PC-3 (cell line): ENCODE measurements around the gene SLC25A4. TPM values are rescaled to one million over a fixed set of nuclear protein-coding genes. Genes with fewer than 3 reads are reported as not detected.

Experiments used
- ATAC-seq: fragments of 200-7000 bp; cut with Tn5 transposase; 2 replicates; pipeline ENCODE4 v1.9.1; 2020; ENCODE audit warnings: mild to moderate bottlenecking, moderate library complexity
- BruUV-seq: library from RNA; stranded (reverse); fragments of 400-500 nt; replicated peaks from 2 replicates; lab custom pipeline; 2021; lab: Mats Ljungman, UMichigan
- CTCF ChIA-PET: fragments of 300-600 bp; sonication (Branson Sonifier 250); formaldehyde crosslinking; loops from one replicate; lab custom pipeline; 2022; ENCODE audit warnings: antibody characterized with exemption; lab: Charles Lee
- POLR2A ChIA-PET: fragments of 300-600 bp; sonication (Branson Sonifier 250); formaldehyde crosslinking; loops from one replicate; lab custom pipeline; 2022; ENCODE audit warnings: antibody characterized with exemption; ENCODE audit not compliant: unreplicated experiment; lab: Charles Lee
- DNase-seq: peaks from one replicate; pipeline ENCODE4 v3.0.0-alpha.2; 2015
- H2AFZ ChIP-seq: fragments of 300-600 bp; sonication (generic); 2 replicates; pipeline ENCODE4 v1.6.0; 2016; ENCODE audit warnings: antibody characterized with exemption, low read length
- H3F3A ChIP-seq: fragments of 300-600 bp; sonication (generic); one replicate; pipeline ENCODE4 v1.6.0; 2017; ENCODE audit warnings: antibody characterized with exemption, low read length, control low read depth, mild to moderate bottlenecking; ENCODE audit not compliant: unreplicated experiment
- H3K27ac ChIP-seq: fragments of 300-600 bp; sonication (generic); 2 replicates; pipeline ENCODE4 v1.5.1; 2016; ENCODE audit warnings: mild to moderate bottlenecking, low read length
- H3K27me3 ChIP-seq: fragments of 300-600 bp; sonication (generic); 2 replicates; pipeline ENCODE4 v1.6.1; 2016; ENCODE audit warnings: low read length, mixed read lengths
- H3K36me3 ChIP-seq: fragments of 300-600 bp; sonication (generic); 2 replicates; pipeline ENCODE4 v1.6.1; 2016; ENCODE audit warnings: low read depth, mixed run types, low read length, mixed read lengths
- H3K4me1 ChIP-seq: fragments of 300-600 bp; sonication (generic); 2 replicates; pipeline ENCODE4 v1.5.1; 2016; ENCODE audit warnings: low read length; ENCODE audit not compliant: insufficient read depth
- H3K4me2 ChIP-seq: fragments of 300-600 bp; sonication (generic); 2 replicates; pipeline ENCODE4 v1.6.0; 2016; ENCODE audit warnings: low read length
- H3K4me3 ChIP-seq: fragments of 300-600 bp; sonication (generic); 2 replicates; pipeline ENCODE4 v1.5.1; 2016; ENCODE audit warnings: mild to moderate bottlenecking, low read length, mixed read lengths
- H3K79me2 ChIP-seq: fragments of 300-600 bp; sonication (generic); 2 replicates; pipeline ENCODE4 v1.6.1; 2017; ENCODE audit warnings: low read length, mixed read lengths
- H3K9ac ChIP-seq: fragments of 300-600 bp; sonication (generic); 2 replicates; pipeline ENCODE4 v1.6.0; 2016; ENCODE audit warnings: mild to moderate bottlenecking, low read length
- H3K9me2 ChIP-seq: fragments of 300-600 bp; sonication (generic); replicated peaks from 2 replicates; pipeline ENCODE4 v1.6.1; 2016; ENCODE audit warnings: mixed run types, low read length, mixed read lengths
- H3K9me3 ChIP-seq: fragments of 300-600 bp; sonication (generic); 2 replicates; pipeline ENCODE4 v1.6.1; 2016; ENCODE audit warnings: low read length, mixed read lengths
- H4K20me1 ChIP-seq: fragments of 300-600 bp; sonication (generic); 2 replicates; pipeline ENCODE4 v1.6.1; 2016; ENCODE audit warnings: low read length, mixed read lengths
- EZH2 ChIP-seq: fragments of 300-600 bp; sonication (generic); IDR thresholded peaks from one replicate; pipeline ENCODE4 v1.6.1; 2017; ENCODE audit warnings: antibody characterized with exemption, mild to moderate bottlenecking, low read length; ENCODE audit not compliant: unreplicated experiment
- EZH2phosphoT487 ChIP-seq: fragments of 300-600 bp; sonication (generic); IDR thresholded peaks from 2 replicates; pipeline ENCODE4 v1.6.1; 2018; ENCODE audit warnings: mild to moderate bottlenecking, antibody characterized with exemption, low read length, borderline replicate concordance
- intact Hi-C: fragments of 100-400 bp; cut with micrococcal nuclease; formaldehyde crosslinking; loops from 2 replicates; pipeline ENCODE4 v1.9.0; 2023
- total RNA-seq: library from RNA; depleted of rRNA; stranded (reverse); fragments of >200 nt; gene quantifications from 2 replicates; pipeline ENCODE4 v1.2.3, GENCODE V29; 2014
- TF ChIP-seq, protein P1 (sequence below): fragments of 300-600 bp; sonication (generic); conservative IDR thresholded peaks from 2 replicates; pipeline ENCODE4 v1.5.1; 2017; ENCODE audit warnings: antibody characterized with exemption, low read depth, mild to moderate bottlenecking, low read length

Gene SLC25A4
- total RNA-seq, 1 experiment from 2014 or later: 23.2 TPM

DNA sequence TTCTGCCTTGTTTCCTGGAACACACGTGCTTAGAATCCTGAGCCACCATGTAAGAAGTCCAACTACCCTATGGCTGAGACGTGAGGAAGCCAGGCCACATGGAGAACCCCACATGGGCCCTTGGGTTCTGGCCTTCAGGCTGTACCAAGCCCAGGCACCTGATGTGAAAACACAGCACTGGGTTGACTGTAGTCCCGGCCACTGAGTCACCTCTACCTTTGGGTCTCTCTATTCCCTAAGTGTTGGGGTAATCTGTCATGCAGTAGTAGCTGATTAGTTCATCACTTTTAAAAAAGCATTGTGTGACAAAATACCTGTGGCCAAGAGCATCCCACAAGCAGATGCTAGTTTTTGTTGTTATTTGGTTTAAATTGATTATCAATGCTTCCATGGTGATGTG lies 36.4 kb downstream of the SLC25A4 start:
- no peak overlapping the region for H3K4me3 ChIP-seq

GRCh38 chr4:185182239-185182638 lies 39.2 kb downstream of the SLC25A4 start:
- H3K79me2 ChIP-seq: no peaks in the 10 kb centered on the region; the same call in 1 of the 2 replicates
- no peak overlapping the region for H3K27ac ChIP-seq
- TF ChIP-seq EZH2phosphoT487 (no peak), EZH2 (no peak)
- TF ChIP-seq, protein P1, sequence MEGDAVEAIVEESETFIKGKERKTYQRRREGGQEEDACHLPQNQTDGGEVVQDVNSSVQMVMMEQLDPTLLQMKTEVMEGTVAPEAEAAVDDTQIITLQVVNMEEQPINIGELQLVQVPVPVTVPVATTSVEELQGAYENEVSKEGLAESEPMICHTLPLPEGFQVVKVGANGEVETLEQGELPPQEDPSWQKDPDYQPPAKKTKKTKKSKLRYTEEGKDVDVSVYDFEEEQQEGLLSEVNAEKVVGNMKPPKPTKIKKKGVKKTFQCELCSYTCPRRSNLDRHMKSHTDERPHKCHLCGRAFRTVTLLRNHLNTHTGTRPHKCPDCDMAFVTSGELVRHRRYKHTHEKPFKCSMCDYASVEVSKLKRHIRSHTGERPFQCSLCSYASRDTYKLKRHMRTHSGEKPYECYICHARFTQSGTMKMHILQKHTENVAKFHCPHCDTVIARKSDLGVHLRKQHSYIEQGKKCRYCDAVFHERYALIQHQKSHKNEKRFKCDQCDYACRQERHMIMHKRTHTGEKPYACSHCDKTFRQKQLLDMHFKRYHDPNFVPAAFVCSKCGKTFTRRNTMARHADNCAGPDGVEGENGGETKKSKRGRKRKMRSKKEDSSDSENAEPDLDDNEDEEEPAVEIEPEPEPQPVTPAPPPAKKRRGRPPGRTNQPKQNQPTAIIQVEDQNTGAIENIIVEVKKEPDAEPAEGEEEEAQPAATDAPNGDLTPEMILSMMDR: no peak
- ChIA-PET CTCF (no interaction called here), POLR2A (no interaction called here)
- no peak for ATAC-seq
- no peaks in the 10 kb centered on the region for H3F3A ChIP-seq
- intact Hi-C loops: loop anchor here (5.0 kb wide), 1 partner anchor 40 kb away; the partner anchor contains the start of gene SLC25A4
- DNase-seq: no peak
- H3K36me3 ChIP-seq: no peaks in the 10 kb centered on the region
- H3K9me2 ChIP-seq: no peaks in the 10 kb centered on the region
- no peaks in the 10 kb centered on the region for H3K9me3 ChIP-seq
- H3K4me1 ChIP-seq: no peaks in the 10 kb centered on the region
- no peaks in the 10 kb centered on the region for H3K27me3 ChIP-seq
- no peak overlapping the region for H3K4me3 ChIP-seq
- no TSS peak for BruUV-seq
- H3K4me2 ChIP-seq: no peak overlapping the region
- H3K9ac ChIP-seq: no peak overlapping the region
- H2AFZ ChIP-seq: no peak overlapping the region
- H4K20me1 ChIP-seq: no peaks in the 10 kb centered on the region

More for the DNA sequence above, 36.4 kb downstream of the SLC25A4 start:
- H3K9me3 ChIP-seq: no peaks in the 10 kb centered on the region
- no peak overlapping the region for H2AFZ ChIP-seq
- H3F3A ChIP-seq: no peaks in the 10 kb centered on the region
- intact Hi-C loops: no loop called here
- CTCF ChIA-PET: no interaction called here
- H3K4me1 ChIP-seq: no peaks in the 10 kb centered on the region
- H3K4me2 ChIP-seq: no peak overlapping the region
- no peak overlapping the region for H3K9ac ChIP-seq
- POLR2A ChIA-PET: no interaction called here
- BruUV-seq: no TSS peak
- DNase-seq (no peak), ATAC-seq (no peak)
- no peaks in the 10 kb centered on the region for H3K9me2 ChIP-seq
- no peaks in the 10 kb centered on the region for H4K20me1 ChIP-seq
- no peaks in the 10 kb centered on the region for H3K27me3 ChIP-seq
- H3K36me3 ChIP-seq: no peaks in the 10 kb centered on the region; the same call in 1 of the 2 replicates
- no peaks in the 10 kb centered on the region; the same call in 1 of the 2 replicates for H3K79me2 ChIP-seq
- H3K27ac ChIP-seq: no peak overlapping the region
- TF ChIP-seq EZH2: no peak
- TF ChIP-seq, protein P1: no peak
- no peak for TF ChIP-seq EZH2phosphoT487

- no TSS peak for BruUV-seq
- no peaks in the 10 kb centered on the region; the same call in 1 of the 2 replicates for H3K79me2 ChIP-seq
- intact Hi-C loops: loop anchor here (5.0 kb wide), 1 partner anchor 41 kb away; the partner anchor contains the start of gene SLC25A4
These were observed 40.7 kb downstream of the SLC25A4 start for GRCh38 chr4:185183622-185184281.

More at GRCh38 chr4:185183622-185184281, 40.7 kb downstream of the SLC25A4 start:
- TF ChIP-seq EZH2: no peak
- TF ChIP-seq, protein P1: peak; percentile 80
- DNase-seq: peak; percentile 89
- no peaks in the 10 kb centered on the region for H4K20me1 ChIP-seq
- no peak overlapping the region for H3K4me2 ChIP-seq
- H3F3A ChIP-seq: no peaks in the 10 kb centered on the region
- ChIA-PET POLR2A (no interaction called here), CTCF (interaction anchor here (0.7 to 1.4 kb wide), 6 partner anchors 17 to 144 kb away, joined by 3 to 7 read pairs (median 4); no protein-coding TSS in a partner anchor)
- H3K36me3 ChIP-seq: no peaks in the 10 kb centered on the region; the same call in 1 of the 2 replicates
- H3K9me3 ChIP-seq: no peaks in the 10 kb centered on the region
- no peak overlapping the region for H2AFZ ChIP-seq
- H3K4me3 ChIP-seq: no peak overlapping the region
- H3K9me2 ChIP-seq: no peaks in the 10 kb centered on the region
- H3K27me3 ChIP-seq: no peaks in the 10 kb centered on the region
- H3K4me1 ChIP-seq: no peaks in the 10 kb centered on the region
- H3K9ac ChIP-seq: no peak overlapping the region
- no peak overlapping the region for H3K27ac ChIP-seq
- peak; percentile 66 for ATAC-seq
